A549 (cell line): Measurements from ENCODE around the gene SRSF7.

Experiments used
- EP300 ChIP-seq, 2 experiments: fragments of >200 bp; sonication (Bioruptor Twin); formaldehyde crosslinking; IDR thresholded peaks; 2 replicates in 1 of 2; 3 replicates in 1 of 2; pipeline ENCODE4 v1.6.1; 2016 to 2017
- POLR2A ChIP-seq: IDR thresholded peaks from 2 replicates; pipeline ENCODE4 v1.6.1; 2012; ENCODE audit warnings: mild to moderate bottlenecking, low read length
- ZSCAN20 ChIP-seq: fragments of 250-450 bp; sonication (Bioruptor Pico); IDR thresholded peaks from 2 replicates; pipeline ENCODE4 v1.8.0; 2022; ENCODE audit warnings: mild to moderate bottlenecking, moderate library complexity

GRCh38 chr2:38750011-38750890 is 910 bp downstream of the SRSF7 start:
- TF ChIP-seq ZSCAN20 (CRISPR knock-in tag) (no peak), POLR2A (peak; percentile 48), EP300 (IDR thresholded peaks at IDR 0.05) (no peak)
